DOHH2 (cell line): ENCODE results near the gene CTBP1.

Experiments used
- H3F3A ChIP-seq: fragments of 200-600 bp; sonication (generic), shearing (Covaris generic); 2 replicates; pipeline ENCODE4 v1.6.0; 2016; ENCODE audit warnings: antibody characterized with exemption, mild to moderate bottlenecking; ENCODE audit not compliant: control insufficient read depth, insufficient read depth
- H3K27ac ChIP-seq: fragments of 200-600 bp; sonication (generic); 2 replicates; pipeline ENCODE4 v1.5.1; 2014; ENCODE audit warnings: low read depth, mild to moderate bottlenecking, low read length, moderate library complexity
- H3K27me3 ChIP-seq: fragments of 200-600 bp; sonication (generic); 2 replicates; pipeline ENCODE4 v1.6.1; 2014; ENCODE audit warnings: mild to moderate bottlenecking, low read length, mixed read lengths; ENCODE audit not compliant: control insufficient read depth
- H3K36me3 ChIP-seq: fragments of 200-600 bp; sonication (generic); 2 replicates; pipeline ENCODE4 v1.6.1; 2014; ENCODE audit warnings: mild to moderate bottlenecking, low read length, moderate library complexity, mixed read lengths; ENCODE audit not compliant: control insufficient read depth
- H3K4me1 ChIP-seq: fragments of 200-600 bp; sonication (generic); 2 replicates; pipeline ENCODE4 v1.6.1; 2014; ENCODE audit warnings: mild to moderate bottlenecking, low read length, mixed read lengths; ENCODE audit not compliant: control insufficient read depth
- H3K4me2 ChIP-seq: fragments of 200-600 bp; sonication (generic); 2 replicates; pipeline ENCODE4 v1.6.0; 2014; ENCODE audit warnings: mild to moderate bottlenecking, low read length, moderate library complexity
- H3K4me3 ChIP-seq: fragments of 200-600 bp; sonication (generic); 2 replicates; pipeline ENCODE4 v1.5.1; 2014; ENCODE audit warnings: mild to moderate bottlenecking, low read length, mixed read lengths
- H3K79me2 ChIP-seq: fragments of 200-600 bp; sonication (generic); 2 replicates; pipeline ENCODE4 v1.6.1; 2014; ENCODE audit warnings: mild to moderate bottlenecking, low read length, mixed read lengths; ENCODE audit not compliant: control insufficient read depth
- H3K9me2 ChIP-seq: fragments of 200-600 bp; sonication (generic); replicated peaks from 2 replicates; pipeline ENCODE4 v1.6.1; 2014; ENCODE audit warnings: mild to moderate bottlenecking, low read length, mixed read lengths; ENCODE audit not compliant: control insufficient read depth
- H3K9me3 ChIP-seq: fragments of 200-600 bp; sonication (generic); 2 replicates; pipeline ENCODE4 v1.6.1; 2014; ENCODE audit warnings: antibody characterized with exemption, low read length, mixed read lengths; ENCODE audit not compliant: control insufficient read depth, insufficient read depth
- H4K20me1 ChIP-seq: fragments of 200-600 bp; sonication (generic); 2 replicates; pipeline ENCODE4 v1.6.0; 2014; ENCODE audit warnings: low read depth, mild to moderate bottlenecking, antibody characterized with exemption, low read length, moderate library complexity; ENCODE audit not compliant: control insufficient read depth, insufficient read depth
- EZH2phosphoT487 ChIP-seq: fragments of 200-600 bp; sonication (generic); IDR thresholded peaks from 2 replicates; pipeline ENCODE4 v1.6.1; 2017; ENCODE audit warnings: borderline replicate concordance, mild to moderate bottlenecking, antibody characterized with exemption, low read length, moderate library complexity, mixed read lengths
- TF ChIP-seq, protein P1 (sequence below): fragments of 200-600 bp; sonication (generic); IDR thresholded peaks from one replicate; pipeline ENCODE4 v1.5.1; 2014; ENCODE audit warnings: antibody characterized with exemption, mild to moderate bottlenecking, low read depth, low read length; ENCODE audit not compliant: poor library complexity, severe bottlenecking

CTBP1 gene

DNA sequence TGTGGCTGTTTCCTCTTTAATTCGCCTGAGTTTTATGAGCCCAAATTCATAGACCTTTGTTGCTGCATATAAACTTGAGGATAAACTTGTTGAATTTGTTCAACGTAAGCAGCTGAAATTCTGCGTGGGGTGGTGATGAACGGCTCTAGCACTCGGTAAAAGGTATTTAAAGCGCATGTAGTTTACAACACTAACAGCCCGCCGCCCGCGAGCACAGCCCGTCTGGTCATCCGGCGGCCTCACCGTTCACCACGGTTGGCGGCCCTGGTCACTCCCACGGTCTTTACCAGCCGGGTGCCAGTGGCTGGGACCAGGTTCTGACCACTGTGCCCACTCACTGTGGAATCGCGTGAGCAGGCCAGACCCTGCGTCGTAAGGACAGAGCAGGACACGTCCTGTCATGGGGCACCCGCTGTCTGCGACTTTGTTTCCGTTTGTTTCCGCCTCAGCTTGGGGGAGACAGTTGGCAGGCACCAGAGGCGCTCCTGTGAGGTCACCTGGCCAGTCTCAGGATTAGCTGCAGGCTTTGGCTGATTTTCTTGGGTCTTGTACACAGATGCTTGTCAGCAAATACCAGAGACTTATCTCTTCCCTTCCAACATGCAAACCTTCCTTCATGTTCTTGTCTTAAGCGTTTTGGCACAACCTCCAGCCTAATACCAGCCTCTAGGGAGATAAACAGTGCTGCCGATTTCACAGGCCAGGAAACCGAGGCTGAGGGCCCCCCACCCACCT lies 39.8 kb downstream of the CTBP1 start:
- no peak overlapping the region for H3K4me2 ChIP-seq

DNA sequence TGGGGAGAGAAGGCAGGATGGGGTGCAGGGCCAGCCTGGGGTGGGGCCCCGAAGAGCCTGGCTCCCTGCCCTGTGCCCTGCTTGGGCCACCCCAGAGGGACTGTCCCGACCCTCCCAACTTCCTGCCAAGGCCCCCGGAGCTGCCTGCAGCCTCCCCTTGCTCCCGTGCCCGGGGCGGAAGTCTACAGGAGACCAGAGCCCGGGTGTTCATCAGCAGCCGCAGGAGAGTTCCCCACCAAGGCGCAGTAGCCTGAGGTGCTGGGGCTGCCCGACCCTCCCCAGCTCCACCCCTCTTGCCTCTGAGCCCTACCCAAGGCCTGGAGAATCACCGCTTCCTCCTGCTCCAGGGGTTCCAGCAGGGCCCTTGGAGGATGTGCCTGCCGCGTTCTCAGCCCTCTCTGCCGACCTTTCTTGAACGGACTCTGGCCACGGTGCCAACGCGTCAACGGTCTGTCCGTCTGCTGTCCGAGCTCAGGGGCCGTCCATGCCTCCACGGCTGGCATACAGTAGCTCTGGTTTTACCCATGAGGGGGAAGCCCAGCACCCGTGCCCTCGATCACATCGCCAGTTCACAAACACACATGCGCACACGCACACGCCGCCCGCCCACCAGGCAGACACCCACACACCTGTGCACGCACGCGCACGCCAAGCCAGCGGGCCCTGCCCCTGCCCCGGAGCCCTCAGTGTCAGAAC lies 40.5 kb downstream of the CTBP1 start:
- Histone ChIP-seq H3F3A (peaks cover 9% of the 10 kb centered on the region), H3K9me3 (no peaks in the 10 kb centered on the region), H3K79me2 (peaks cover 5% of the 10 kb centered on the region), H4K20me1 (no peaks in the 10 kb centered on the region), H3K27me3 (no peaks in the 10 kb centered on the region), H3K4me3 (no peak overlapping the region), H3K4me1 (peaks cover 22% of the 10 kb centered on the region), H3K36me3 (peaks cover 67% of the 10 kb centered on the region), H3K9me2 (no peaks in the 10 kb centered on the region), H3K27ac (no peak overlapping the region), H3K4me2 (no peak overlapping the region)
- TF ChIP-seq EZH2phosphoT487, result no peak
- TF ChIP-seq, protein P1, sequence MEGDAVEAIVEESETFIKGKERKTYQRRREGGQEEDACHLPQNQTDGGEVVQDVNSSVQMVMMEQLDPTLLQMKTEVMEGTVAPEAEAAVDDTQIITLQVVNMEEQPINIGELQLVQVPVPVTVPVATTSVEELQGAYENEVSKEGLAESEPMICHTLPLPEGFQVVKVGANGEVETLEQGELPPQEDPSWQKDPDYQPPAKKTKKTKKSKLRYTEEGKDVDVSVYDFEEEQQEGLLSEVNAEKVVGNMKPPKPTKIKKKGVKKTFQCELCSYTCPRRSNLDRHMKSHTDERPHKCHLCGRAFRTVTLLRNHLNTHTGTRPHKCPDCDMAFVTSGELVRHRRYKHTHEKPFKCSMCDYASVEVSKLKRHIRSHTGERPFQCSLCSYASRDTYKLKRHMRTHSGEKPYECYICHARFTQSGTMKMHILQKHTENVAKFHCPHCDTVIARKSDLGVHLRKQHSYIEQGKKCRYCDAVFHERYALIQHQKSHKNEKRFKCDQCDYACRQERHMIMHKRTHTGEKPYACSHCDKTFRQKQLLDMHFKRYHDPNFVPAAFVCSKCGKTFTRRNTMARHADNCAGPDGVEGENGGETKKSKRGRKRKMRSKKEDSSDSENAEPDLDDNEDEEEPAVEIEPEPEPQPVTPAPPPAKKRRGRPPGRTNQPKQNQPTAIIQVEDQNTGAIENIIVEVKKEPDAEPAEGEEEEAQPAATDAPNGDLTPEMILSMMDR, result no peak

More for the DNA sequence above, 39.8 kb downstream of the CTBP1 start:
- H3K4me1 ChIP-seq, result peaks cover 15% of the 10 kb centered on the region
- H4K20me1 ChIP-seq, result no peaks in the 10 kb centered on the region
- H3K27ac ChIP-seq, result no peak overlapping the region
- H3K4me3 ChIP-seq, result no peak overlapping the region
- no peaks in the 10 kb centered on the region for H3K9me2 ChIP-seq
- H3K79me2 ChIP-seq, result peaks cover 11% of the 10 kb centered on the region
- TF ChIP-seq EZH2phosphoT487, result no peak
- TF ChIP-seq, protein P1, result no peak
- peaks cover 70% of the 10 kb centered on the region for H3K36me3 ChIP-seq
- H3K27me3 ChIP-seq, result no peaks in the 10 kb centered on the region
- H3K9me3 ChIP-seq, result no peaks in the 10 kb centered on the region
- H3F3A ChIP-seq, result peaks cover 4% of the 10 kb centered on the region

- peaks cover 16% of the 10 kb centered on the region for H3F3A ChIP-seq
- no peaks in the 10 kb centered on the region for H3K27me3 ChIP-seq
- peaks cover 29% of the 10 kb centered on the region for H3K4me1 ChIP-seq
- no peaks in the 10 kb centered on the region for H4K20me1 ChIP-seq
- no peaks in the 10 kb centered on the region for H3K9me3 ChIP-seq
- H3K36me3 ChIP-seq, result peaks cover 65% of the 10 kb centered on the region
- no peak overlapping the region for H3K4me3 ChIP-seq
- H3K9me2 ChIP-seq, result no peaks in the 10 kb centered on the region
- H3K27ac ChIP-seq, result no peak overlapping the region
- TF ChIP-seq EZH2phosphoT487, result no peak
- TF ChIP-seq, protein P1, result no peak
- no peaks in the 10 kb centered on the region for H3K79me2 ChIP-seq
- no peak overlapping the region for H3K4me2 ChIP-seq
Measured at GRCh38 chr4:1207603-1208265, 41.2 kb downstream of the CTBP1 start.
